SU-DHL-6 (cell line): ENCODE results near the gene LKAAEAR1.

Experiments
- H2AFZ ChIP-seq: fragments of 200-600 bp; sonication (generic); 2 replicates; pipeline ENCODE4 v1.6.1; 2014; ENCODE audit warnings: low read depth, mild to moderate bottlenecking, moderate library complexity, mixed read lengths, antibody characterized with exemption, low read length; ENCODE audit not compliant: severe bottlenecking
- H3F3A ChIP-seq: fragments of 200-600 bp; shearing (Covaris generic); 2 replicates; pipeline ENCODE4 v1.6.0; 2016; ENCODE audit warnings: antibody characterized with exemption, mild to moderate bottlenecking; ENCODE audit not compliant: insufficient read depth
- H3K27ac ChIP-seq: fragments of 200-600 bp; sonication (generic); 2 replicates; pipeline ENCODE4 v1.5.1; 2016; ENCODE audit warnings: low read depth, mild to moderate bottlenecking, low read length, moderate library complexity, mixed read lengths
- H3K27me3 ChIP-seq: fragments of 200-600 bp; sonication (generic), shearing (Covaris generic); 2 replicates; pipeline ENCODE4 v1.6.0; 2014; ENCODE audit warnings: mild to moderate bottlenecking, low read length
- H3K36me3 ChIP-seq: fragments of 200-600 bp; sonication (generic); 2 replicates; pipeline ENCODE4 v1.6.1; 2014; ENCODE audit warnings: mild to moderate bottlenecking, low read length, mixed read lengths
- H3K4me2 ChIP-seq: fragments of 300-600, 200-600 bp; shearing (Covaris generic), sonication (generic); 2 replicates; pipeline ENCODE4 v1.6.0; 2014; ENCODE audit warnings: low read length, low read depth, mild to moderate bottlenecking; ENCODE audit not compliant: poor library complexity, severe bottlenecking
- H3K4me3 ChIP-seq: fragments of 200-600 bp; sonication (generic); 2 replicates; pipeline ENCODE4 v1.5.1; 2014; ENCODE audit warnings: antibody characterized with exemption, low read length, mild to moderate bottlenecking, mixed read lengths; ENCODE audit not compliant: insufficient read depth, poor library complexity, severe bottlenecking
- H3K79me2 ChIP-seq: fragments of 200-600 bp; sonication (generic); 2 replicates; pipeline ENCODE4 v1.6.1; 2014; ENCODE audit warnings: mild to moderate bottlenecking, low read length, moderate library complexity; ENCODE audit not compliant: insufficient read depth
- H3K9ac ChIP-seq: fragments of 200-600 bp; sonication (generic); 2 replicates; pipeline ENCODE4 v1.7.0; 2014; ENCODE audit warnings: mild to moderate bottlenecking, low read length
- H3K9me2 ChIP-seq: fragments of 200-600 bp; sonication (generic); replicated peaks from 2 replicates; pipeline ENCODE4 v1.6.1; 2014; ENCODE audit warnings: low read length; ENCODE audit not compliant: insufficient read depth
- H3K9me3 ChIP-seq: fragments of 200-600 bp; sonication (generic); 2 replicates; pipeline ENCODE4 v1.6.1; 2014; ENCODE audit warnings: low read length, mixed read lengths; ENCODE audit not compliant: insufficient read depth
- H4K20me1 ChIP-seq: fragments of 200-600 bp; sonication (generic); 2 replicates; pipeline ENCODE4 v1.6.1; 2014; ENCODE audit warnings: low read depth, mild to moderate bottlenecking, antibody characterized with exemption, low read length, moderate library complexity, mixed read lengths
- CTCF ChIP-seq: fragments of 200-600 bp; sonication (generic); IDR thresholded peaks from one replicate; pipeline ENCODE4 v1.5.1; 2017; ENCODE audit warnings: antibody characterized with exemption, mild to moderate bottlenecking, low read length, moderate library complexity; ENCODE audit not compliant: insufficient read depth, poor library complexity, severe bottlenecking
- EZH2phosphoT487 ChIP-seq: fragments of 200-600 bp; sonication (generic), shearing (Covaris generic); conservative IDR thresholded peaks from 2 replicates; pipeline ENCODE4 v1.6.1; 2018; ENCODE audit warnings: mild to moderate bottlenecking, antibody characterized with exemption, low read length, moderate library complexity, mixed read lengths

The LKAAEAR1 gene

DNA sequence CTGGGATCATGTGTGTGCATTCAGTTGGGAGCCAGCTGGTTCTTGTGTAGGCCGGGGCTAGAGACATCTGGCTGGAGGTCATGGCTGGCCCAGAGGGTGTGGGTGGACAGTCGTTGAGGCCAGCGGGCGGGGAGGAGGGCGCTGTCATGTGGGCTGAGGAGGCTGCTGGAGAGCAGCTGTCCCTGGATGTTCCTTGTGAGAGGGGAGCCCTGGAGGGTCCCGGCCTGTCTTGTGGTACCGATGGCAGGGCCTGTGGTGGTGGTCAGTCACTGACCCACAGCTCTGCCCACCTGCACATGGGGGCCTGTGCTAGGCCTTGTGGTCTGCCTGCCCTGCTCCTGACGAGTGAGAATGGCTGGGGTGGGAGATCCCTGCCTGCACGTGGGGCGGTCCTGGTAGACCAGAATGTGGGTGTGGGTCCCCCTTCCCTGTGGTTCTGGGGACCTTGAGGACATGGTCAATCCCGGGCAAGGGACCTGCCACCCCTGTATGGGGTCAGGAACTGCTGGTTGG, 50.2 kb downstream of the LKAAEAR1 start:
- Histone ChIP-seq H3K79me2 (no peaks in the 10 kb centered on the region), H3K9me2 (no peaks in the 10 kb centered on the region), H3K4me3 (no peak overlapping the region), H3K27ac (no peak overlapping the region), H3K9me3 (no peaks in the 10 kb centered on the region), H3F3A (no peaks in the 10 kb centered on the region), H3K36me3 (no peaks in the 10 kb centered on the region), H4K20me1 (no peaks in the 10 kb centered on the region), H3K9ac (no peak overlapping the region), H2AFZ (no peak overlapping the region), H3K27me3 (no peaks in the 10 kb centered on the region), H3K4me2 (no peak overlapping the region)
- no peak for TF ChIP-seq EZH2phosphoT487
- TF ChIP-seq CTCF: no peak
